HS-27A (cell line): ENCODE measurements around the gene MAPK8.

Source experiments
- DNase-seq: peaks from one replicate; pipeline ENCODE4 v3.0.0-alpha.2; 2012; ENCODE audit warnings: low read depth, missing footprints

Gene MAPK8

DNA sequence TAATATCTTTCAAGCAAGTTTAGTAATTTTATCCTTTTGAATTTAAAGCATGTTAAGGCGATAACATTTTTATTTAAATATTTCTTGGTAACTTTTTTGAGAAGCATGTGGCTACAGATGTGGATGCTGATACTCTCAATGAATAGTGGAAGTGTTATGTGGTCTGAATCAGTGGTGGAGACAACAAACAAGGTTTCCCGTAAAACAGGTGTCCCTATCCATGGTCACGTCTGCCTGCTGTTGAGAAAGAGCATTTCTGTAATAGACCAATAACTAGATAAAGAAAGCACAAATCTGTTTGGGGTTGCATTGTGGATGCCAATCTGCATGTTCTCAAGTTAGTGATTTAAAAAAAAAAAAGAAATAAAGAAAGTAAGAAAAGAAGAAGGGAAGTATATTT is 13.9 kb upstream of the MAPK8 start:
- no peak for DNase-seq

DNA sequence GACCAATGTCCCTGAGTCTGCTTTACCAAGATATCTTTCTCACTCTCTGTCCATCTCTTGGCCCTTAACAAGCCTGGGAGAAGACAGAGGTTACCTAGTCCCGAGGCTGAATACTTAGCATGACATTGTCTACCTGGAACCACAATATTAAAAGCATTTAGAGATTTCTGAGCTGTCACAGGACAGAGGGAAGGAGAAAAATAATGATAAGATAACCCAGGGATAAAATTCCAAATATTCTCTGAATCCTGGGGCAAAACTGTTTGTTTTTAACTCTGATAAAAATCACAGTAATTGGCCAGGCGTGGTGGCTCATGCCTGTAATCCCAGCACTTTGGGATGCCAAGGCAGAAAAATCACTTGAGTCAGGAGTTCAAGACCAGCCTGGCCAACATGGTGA is 12.0 kb upstream of the MAPK8 start:
- no peak for DNase-seq

DNA sequence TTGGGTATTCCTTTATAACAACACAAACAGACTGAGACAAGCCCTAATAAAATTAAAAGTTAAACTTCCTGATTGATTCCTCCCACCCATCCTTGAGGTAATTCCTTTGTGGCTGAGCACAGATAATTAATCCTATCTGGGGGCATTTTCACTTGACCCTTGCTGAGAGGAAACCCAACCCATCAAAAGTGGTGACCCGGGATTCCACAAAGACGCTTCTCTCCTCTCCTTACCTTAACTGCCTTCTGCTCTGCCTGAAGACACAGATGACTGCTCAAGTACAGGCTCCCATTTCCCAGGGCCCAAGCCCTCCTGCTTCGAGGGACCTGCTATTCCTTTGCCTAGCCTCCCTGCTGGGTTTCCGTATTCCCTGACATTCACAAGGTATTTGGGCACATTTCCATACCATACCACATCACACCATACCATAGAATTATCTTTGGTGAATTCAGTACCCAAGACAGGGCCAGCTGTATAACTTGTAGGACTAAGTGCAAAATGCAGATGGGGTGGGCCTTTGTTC is 9.8 kb upstream of the MAPK8 start:
- DNase-seq = no peak

DNA sequence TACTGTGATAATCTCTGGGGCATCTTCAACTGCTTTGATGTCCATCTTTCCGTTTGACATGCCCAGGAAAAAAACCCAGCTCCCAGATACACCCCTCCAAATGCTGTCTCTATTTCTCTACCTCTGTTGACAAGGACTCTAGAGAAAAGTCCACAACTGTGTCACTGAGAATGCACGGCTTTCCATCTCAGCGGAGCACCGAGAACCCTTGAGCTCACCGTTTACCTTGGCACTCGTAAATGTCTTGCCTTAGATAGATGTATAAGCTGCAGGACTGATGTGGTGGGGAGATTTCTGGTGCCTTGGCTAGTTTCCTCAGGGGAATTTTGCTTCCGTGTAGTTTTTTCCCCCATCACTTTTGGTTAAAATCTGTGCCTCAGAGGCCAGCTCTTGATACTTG is 7.4 kb upstream of the MAPK8 start:
- DNase-seq = no peak

DNA sequence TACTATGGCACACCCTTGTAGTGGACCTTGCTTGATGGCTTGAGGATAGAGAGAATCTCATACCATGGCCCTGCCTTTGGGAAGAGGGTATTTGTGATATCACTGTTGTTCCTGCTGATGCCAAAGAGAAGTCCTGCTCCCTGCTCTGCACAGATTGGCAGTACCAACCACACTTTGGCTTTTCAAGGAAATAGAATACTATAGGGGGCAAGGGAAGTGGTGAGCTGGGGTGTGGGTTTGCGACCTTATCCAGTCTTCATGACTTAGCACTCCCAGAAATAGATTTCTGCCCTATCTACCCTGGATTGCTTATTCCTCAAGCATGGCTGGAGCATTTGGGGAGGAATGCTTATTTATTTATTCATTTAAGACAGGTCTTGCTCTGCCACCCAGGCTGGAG is 6.8 kb upstream of the MAPK8 start:
- DNase-seq = no peak

DNA sequence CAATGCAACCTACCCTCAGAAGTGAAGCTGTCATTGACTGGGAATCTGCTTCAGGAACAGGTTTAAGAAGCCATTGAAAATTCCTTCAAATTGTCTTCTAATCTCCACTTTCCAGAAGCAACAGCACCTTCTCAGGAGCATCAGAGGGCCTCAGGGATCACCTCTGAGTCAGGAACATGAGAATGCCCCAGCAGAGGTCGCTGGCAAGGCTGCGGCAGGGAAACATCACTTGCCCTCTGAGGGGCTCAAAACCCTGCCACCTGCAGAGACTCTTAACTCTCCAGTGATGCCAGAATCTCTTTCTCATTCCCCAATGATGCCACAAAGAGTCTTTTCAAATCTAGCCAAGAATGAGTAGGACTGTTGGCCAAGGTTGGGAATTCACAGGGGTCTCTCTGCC is 5.9 kb upstream of the MAPK8 start:
- no peak for DNase-seq

DNA sequence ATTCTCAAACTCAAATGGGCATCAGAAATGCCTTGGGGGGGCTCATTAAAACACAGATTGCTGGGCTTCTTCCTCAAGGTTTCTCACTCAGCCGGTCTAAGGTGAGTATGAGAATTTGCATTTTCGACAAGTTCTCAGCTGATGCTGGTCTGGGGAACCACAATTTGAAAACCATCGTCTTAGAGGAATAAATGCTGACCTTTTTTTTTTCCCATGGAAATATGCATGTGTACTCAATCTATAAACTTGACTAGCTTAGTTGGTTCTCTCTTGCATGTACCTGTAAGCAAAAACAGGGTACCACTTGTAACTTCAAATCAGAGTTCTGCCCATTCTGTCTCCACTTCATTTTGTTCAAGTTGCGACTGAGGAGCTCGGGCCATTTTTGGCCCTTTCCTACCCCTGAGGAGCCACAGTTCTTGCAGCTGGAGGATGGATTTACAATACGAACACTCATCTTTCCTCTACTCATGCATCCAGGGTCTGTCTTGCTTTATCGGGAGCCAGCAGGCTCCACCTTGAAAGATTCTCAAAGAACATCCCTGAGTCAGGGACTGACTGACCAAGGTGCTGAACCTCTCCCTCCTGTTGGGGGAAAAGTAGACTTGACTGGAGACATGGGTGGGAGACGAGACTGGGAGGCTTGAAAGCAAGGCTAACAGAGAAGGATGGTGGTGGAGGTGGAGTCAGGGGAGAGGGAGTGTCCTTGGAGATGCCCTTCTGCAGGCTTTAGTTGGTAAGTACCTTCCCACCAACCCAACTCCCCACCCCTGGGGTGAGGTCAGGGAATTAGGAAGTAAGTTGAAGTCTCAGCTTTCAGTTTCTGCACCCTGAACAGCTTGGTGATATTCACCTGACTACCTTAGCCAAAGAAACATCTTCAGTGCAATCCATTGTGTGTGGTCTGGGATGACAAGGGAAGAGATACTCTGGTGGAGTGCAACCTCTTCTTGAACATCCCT is 3.7 kb upstream of the MAPK8 start:
- DNase-seq = no peak

DNA sequence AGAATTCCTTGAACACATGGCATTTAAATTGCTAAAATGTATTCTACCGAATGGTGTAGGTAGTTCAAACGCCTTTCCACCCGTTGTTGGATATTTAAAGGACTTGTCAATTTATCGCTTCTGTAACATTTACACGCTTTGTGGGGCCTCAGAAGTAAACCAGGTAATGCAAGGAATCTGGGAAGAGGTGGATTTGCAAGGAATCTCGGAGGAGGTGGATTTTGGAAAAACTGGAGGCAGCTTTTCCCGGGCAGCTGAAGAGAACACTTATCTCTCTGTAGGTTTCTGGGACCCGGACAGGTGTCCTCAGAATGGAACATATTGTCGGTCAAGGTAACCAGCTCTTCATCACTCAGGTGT is 592 bp upstream of the MAPK8 start:
- DNase-seq = no peak

DNA sequence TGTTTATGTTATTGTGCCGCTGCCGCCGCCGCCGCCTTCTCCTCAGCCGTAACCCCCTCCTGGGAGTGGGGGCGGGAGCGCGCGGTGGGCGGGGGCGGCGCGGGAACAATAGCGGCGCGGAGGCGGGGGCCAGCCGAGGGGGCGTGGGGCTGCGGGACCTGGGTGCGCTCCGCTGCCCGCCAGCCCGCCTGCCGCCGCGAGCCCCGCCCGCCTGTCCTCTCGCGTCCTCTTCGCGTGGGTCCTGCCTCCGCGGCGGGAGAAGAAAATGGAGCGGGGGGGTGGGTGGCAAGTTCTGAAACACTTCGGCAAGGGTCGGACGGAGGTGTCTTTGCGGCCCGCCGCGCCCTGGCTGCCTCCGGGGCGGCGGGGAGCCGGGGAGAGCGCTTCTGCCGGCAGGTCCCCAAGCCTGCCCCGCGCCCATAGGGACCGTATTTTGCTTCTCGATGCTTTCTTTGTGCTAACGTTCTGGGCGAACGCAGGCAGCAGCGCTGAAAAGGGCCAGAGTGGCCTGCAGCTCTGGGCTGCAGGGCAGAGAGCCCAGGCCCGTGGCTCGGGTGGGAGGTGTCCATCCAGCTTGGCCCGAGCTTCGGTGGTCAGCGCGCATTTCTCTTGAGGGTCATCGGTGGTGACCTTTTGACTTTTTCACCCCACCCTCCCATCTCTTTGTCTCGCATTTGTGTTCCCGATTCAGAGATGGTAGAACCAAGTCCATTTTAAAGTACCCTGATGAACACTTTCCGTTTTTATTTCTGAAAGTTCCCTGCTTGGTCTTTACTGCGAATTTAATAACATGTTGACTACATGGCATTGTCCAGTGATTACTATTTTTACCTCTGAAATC is 613 bp downstream of the MAPK8 start:
- no peak for DNase-seq

DNA sequence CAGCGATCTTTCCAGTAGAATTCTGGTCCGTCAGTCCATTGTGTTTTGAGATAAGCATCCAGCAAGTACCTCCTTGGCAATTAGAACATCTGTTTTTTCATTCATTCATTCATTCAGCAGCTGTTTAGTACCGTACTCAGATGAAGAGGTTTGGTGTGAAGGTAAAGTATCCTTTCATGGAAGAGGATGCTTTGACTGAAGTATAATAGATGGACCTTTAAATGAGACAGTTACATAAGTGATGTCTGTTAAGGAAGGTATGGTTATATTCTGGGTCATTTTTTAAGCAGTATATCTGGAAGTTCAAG is 1.2 kb downstream of the MAPK8 start:
- no peak for DNase-seq

DNA sequence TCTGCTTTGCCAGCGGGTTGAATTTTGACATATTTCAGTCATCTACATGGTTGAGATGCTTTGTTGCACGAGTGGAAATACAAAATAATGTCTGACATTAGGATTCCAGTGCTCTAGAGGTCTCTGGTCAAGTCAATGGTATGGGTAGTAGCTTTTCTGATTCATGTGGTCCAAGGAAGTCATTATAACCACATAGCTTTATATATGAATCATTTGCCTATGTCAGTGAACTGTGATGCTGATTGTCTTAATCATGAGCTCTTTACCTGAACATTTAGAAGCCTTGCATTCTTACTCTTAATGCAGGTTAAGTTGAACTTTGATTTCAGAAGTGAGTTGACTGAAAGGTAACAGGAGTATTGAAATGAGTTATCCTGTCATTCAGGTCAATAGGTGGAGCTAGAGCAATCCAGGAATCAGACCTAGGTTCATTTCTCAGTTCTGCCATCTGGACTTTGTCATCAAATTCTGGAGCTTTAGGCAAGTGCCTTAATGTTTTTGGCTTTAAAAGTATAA is 3.3 kb downstream of the MAPK8 start:
- DNase-seq = peak; percentile 39

DNA sequence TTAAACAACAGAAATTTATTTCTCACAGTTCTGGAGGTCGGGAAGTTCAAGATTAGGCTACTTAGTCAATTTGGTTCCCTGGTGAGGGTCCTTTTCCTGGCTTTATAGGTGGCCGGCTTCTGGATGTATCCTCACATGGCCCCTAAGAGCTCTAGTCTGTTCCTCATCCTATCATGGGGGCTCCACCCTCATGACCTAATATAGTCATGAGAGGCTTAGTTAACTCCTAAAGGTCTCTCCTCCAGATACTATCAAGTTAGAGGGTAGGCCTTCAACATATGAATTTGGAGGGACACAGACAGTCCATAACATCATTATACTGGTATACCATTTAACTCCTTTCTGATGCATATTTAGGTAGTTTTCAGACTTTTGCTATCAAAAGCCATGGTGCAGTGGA is 7.6 kb downstream of the MAPK8 start:
- DNase-seq = no peak

DNA sequence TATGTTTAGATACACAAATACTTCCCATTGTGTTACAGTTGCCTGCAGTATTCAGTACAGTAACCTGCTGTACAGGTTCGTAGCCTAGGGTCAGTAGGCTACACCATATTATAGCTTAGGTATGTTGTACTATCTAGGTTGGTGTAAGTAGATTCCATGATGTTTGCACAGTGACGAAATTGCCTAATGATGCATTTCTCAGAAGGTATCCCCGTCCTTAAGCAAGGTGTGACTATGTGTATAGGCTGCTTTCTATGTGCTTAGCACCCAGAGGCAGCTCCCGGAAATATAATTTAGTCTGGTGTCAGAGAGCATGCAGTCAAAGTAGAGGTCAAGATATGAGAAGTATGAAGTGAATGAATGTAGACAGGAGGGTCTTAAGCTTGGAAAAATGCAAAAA is 9.8 kb downstream of the MAPK8 start:
- no peak for DNase-seq

DNA sequence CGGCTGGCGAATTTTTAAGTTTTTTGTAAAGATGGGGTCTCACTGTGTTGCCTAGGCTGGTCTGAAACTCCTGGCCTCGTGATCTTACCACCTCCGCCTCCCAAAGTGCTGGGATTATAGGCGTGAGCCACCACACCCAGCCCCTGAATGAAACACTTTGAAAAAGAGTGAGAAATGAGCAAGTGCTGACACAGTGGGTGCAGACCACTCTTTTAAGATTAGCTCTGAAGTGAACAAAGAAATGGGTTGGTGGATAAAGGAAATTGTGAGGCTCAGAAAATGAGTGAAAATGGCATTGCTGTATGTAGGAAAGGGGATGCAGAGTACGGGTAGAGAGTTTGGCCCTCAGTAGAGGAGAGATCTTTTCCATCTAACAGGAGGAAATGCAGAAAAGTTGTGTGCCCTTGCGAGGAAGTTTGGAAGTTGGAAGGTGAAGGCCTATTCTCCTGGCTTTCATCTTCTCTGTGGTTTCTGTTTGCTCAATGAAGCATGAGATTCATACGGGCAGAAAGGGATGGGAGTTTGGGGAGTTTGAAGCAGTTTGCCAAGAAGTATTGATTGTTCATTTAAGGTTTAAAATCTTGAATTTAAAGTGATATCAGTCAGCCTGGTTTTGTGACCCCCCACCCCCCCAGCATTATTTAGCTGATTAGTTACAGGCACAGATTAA is 11.0 kb downstream of the MAPK8 start:
- DNase-seq = no peak

DNA sequence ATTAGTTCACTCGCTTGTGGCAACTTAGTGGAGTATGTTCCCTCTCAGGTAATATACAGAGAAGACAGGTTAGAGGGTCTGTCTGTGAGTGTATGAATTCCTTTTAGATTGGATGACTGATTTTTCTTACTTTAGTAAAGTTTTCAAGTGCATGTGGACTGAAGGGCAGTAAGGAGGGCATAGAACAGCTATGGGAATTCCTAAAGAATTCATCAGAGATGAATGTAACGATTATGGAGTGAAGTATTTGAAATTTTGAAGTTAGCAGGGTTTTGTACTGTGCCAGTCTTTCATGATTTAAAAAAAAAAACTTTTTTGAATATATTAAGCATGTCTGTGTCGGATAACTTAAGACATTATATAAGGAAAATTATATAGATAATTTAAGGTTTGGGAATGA is 15.5 kb downstream of the MAPK8 start:
- no peak for DNase-seq

DNA sequence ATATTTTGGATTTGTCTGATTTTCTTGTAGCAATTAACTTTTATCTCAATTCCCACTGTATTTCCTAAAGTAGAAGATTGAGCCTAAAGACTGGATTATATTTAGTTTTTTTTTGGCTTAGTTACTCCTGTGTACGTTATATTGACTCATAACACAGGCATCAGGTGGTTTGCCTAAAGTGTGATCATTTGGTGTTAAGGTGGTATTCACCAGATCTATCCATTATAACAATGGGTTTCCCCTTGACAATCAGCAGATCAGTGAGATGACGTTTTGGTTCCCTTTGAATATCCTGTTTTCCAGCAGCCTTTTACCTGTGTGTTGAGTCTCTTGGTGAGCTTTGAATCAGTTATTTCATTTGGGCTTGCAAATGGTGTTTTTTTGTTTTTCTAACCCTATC is 18.1 kb downstream of the MAPK8 start:
- no peak for DNase-seq

DNA sequence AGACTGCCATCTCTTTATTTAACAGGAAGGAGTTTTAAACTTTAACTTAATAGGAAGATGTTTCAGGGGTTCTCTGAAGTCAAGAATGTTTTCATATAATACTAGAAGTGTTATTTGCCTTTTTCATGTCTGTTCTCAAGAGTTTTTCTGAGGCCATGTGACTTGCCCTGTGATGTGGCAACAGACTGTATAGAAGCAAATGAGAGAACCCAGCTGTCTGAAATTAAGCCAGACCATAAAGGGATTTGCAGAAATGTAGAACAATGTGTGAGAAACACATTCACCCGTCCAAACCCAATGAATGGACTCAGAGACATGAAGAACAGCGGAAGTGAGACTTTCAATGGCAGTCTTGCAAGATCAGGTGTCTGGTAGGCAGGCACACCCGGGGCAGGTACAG is 23.8 kb downstream of the MAPK8 start:
- DNase-seq = no peak

DNA sequence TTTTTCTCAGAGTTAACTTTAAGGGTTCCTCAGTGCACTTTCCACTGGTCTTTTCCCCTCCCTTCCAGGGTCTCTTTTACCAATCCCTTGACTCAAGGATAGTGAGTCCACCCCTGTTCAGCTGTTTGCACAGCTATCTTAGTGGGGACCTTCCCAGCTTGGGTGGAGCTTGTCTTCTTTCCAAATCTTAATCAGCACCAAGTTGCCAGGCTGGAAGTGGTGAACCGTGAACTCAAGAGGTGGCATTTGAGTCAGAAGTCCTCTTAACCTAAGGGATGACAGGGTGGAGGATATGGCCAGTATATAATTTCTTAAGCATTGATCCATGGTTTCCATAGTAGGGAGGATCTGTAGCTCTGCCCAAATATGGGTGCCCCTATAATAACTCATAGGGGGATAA is 25.0 kb downstream of the MAPK8 start:
- no peak for DNase-seq

DNA sequence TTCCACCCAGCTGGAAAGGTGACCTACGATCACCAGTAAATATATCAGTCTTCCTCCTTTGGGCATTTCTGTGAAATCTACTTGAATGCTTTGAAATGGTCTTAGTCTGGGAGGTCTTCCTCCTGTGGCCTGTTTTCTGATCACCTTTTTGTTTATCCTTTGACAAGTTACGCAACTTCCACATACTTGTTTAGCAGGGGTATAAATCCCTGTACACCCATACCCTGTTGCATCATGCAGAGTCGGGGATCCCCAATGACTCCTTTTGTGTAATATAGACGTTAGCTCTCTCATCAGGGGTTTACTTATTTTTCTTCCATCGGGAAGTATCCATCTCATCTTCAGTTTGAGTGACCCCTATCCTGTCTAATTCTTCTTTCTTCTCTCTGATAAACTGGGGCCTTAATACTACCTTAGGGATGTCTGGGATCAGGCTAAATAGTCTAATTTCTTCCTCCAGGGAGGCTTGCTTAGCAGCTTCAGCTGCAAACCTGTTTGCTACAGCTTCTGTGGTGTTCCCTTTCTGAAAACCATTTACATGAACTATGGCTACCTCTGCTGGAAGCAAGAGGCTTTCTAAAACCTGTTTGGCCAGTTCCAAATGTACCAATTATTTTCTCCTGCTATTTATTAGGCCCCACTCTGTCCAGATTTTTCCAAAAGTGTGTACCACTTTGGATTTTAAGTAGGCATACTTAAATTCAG is 25.8 kb downstream of the MAPK8 start:
- no peak for DNase-seq

DNA sequence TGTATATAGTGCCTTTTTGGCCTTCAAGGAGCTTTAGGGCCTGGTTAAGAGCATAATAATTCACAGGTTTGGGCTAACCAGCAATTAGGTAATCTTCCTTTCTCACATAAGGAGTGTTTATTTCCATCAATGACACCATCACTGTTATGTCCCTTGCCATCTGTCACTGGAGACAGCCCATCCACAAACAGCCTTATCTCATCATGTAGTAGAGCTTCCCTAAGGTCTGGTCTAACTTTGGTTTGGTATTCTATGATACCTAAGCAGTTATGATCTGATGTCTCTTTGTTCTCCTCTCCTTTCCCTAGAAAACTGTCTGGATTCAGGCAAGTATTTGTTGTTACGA is 26.4 kb downstream of the MAPK8 start:
- no peak for DNase-seq

DNA sequence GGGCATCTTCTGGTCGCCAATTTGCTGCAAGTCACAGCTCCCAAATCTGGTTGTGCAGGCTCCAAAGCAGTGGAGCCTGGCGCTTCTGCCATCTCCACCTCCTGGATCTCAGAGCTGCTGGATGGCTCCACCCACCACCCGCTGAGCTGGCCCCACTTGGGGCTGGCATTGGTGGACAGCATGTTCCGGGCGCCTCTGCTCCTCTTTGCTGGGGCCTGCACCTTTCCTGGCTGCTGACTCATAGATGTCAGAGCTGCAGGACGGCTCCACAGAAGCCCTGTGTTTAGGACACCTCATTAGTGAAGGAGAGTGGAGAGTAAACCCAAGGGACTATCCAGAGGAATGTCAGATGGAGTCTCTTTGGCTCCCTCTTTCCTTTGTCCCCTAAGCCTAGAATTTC is 27.4 kb downstream of the MAPK8 start:
- DNase-seq = no peak

DNA sequence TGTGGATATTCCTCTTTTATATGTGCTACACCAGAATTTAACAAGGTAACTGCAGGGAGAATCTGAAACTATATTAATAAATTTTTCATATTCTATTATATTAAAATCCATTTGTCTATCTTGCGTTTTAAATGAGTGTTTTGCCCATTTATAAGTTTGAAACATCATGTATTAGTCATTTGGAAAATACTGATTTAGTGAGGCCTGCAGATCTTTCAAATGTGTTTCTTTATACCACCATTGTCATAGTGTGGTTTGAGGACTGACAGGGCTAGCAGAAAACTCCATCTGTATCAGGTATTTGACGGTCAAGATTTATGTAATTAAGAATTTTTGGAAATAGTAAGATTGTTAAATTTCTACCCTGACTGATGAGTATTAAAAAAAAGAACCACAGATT is 29.3 kb downstream of the MAPK8 start:
- DNase-seq = no peak
